Measurements from ENCODE around the gene MYO1G. TPM values are rescaled to one million over a fixed set of nuclear protein-coding genes. Genes with fewer than 3 reads are reported as not detected.

MYO1G gene
- total RNA-seq, 4 donors from 2014 or later, result 1.1 to 3.0 (median 2.2) TPM

- no peak overlapping the region for H3K4me3 ChIP-seq (ENCODE audit: low read depth, poor library complexity, severe bottlenecking)
- no peak for DNase-seq (ENCODE audit: low spot score in 2 of 2)
- TF ChIP-seq CTCF (IDR thresholded peaks at IDR 0.05), result no peak
- no peak for TF ChIP-seq POLR2A (IDR thresholded peaks at IDR 0.05)
- intact Hi-C loops (cut with DNase I; ENCODE audit: low total_unique reads), result no loop called here
- WGBS, 2 donors, result 53 to 63% methylated on average over 4 of the region's 4 CpGs
These were observed 9.9 kb upstream of the MYO1G start for GRCh38 chr7:44988701-44989100.

- H3K4me3 ChIP-seq (ENCODE audit: low read depth, poor library complexity, severe bottlenecking), result no peak overlapping the region
- TF ChIP-seq POLR2A (IDR thresholded peaks at IDR 0.05) (no peak), CTCF (IDR thresholded peaks at IDR 0.05) (no peak)
- intact Hi-C loops (cut with DNase I; ENCODE audit: low total_unique reads), result no loop called here
- DNase-seq (ENCODE audit: low spot score in 2 of 2), result no peak
- WGBS, 2 donors, result 77 to 82% methylated on average over 10 of the region's 10 CpGs
These were observed 9.2 kb upstream of the MYO1G start for GRCh38 chr7:44987996-44988395.

- intact Hi-C loops (cut with DNase I; ENCODE audit: low total_unique reads), result no loop called here
- H3K4me3 ChIP-seq (ENCODE audit: low read depth, poor library complexity, severe bottlenecking), result no peak overlapping the region
- WGBS, 2 donors, result 93 to 96% methylated on average over 7 of the region's 7 CpGs
- TF ChIP-seq CTCF (IDR thresholded peaks at IDR 0.05), result no peak
- no peak for TF ChIP-seq POLR2A (IDR thresholded peaks at IDR 0.05)
- DNase-seq (ENCODE audit: low spot score in 2 of 2), result no peak
These were observed 8.6 kb upstream of the MYO1G start for GRCh38 chr7:44987457-44987856.

- DNase-seq (ENCODE audit: low spot score in 2 of 2), result peak; percentile 90 to 98
- WGBS, 2 donors, result 0% methylated on average over 29 to 65 of the region's 68 CpGs
- TF ChIP-seq CTCF (IDR thresholded peaks at IDR 0.05) (no peak), POLR2A (IDR thresholded peaks at IDR 0.05) (peak in 1 of 2 donors; percentile 81)
- peak overlapping the region; percentile 53 for H3K4me3 ChIP-seq (ENCODE audit: low read depth, poor library complexity, severe bottlenecking)
- intact Hi-C loops (cut with DNase I; ENCODE audit: low total_unique reads), result no loop called here
These were observed 7.6 kb upstream of the MYO1G start for GRCh38 chr7:44986218-44987053.

GRCh38 chr7:44985900-44986217, 7.0 kb upstream of the MYO1G start:
- intact Hi-C loops (cut with DNase I; ENCODE audit: low total_unique reads), result no loop called here
- H3K4me3 ChIP-seq (ENCODE audit: low read depth, poor library complexity, severe bottlenecking), result peak overlapping the region; percentile 53
- TF ChIP-seq CTCF (IDR thresholded peaks at IDR 0.05), result no peak
- no peak for TF ChIP-seq POLR2A (IDR thresholded peaks at IDR 0.05)
- 9% methylated on average over 8 of the region's 8 CpGs for WGBS, 2 donors
- DNase-seq (ENCODE audit: low spot score in 2 of 2), result no peak
